OCI-LY7 (cell line): ENCODE measurements around the gene EPHA10. TPM values are rescaled to one million over a fixed set of nuclear protein-coding genes. Genes with fewer than 3 reads are reported as not detected.

Experiments
- BruUV-seq: library from RNA; stranded (reverse); fragments of 400-500 nt; replicated peaks from 2 replicates; lab custom pipeline; 2021; lab: Mats Ljungman, UMichigan
- CTCF ChIA-PET: fragments of 300-600 bp; sonication (Branson Sonifier 250); formaldehyde crosslinking; loops from one replicate; lab custom pipeline; 2022; ENCODE audit warnings: antibody characterized with exemption; ENCODE audit not compliant: unreplicated experiment; lab: Charles Lee
- POLR2A ChIA-PET: fragments of 300-600 bp; sonication (Branson Sonifier 250); formaldehyde crosslinking; loops from one replicate; lab custom pipeline; 2022; ENCODE audit warnings: antibody characterized with exemption; lab: Charles Lee
- DNase-seq: peaks from one replicate; pipeline ENCODE4 v3.0.0-alpha.2; 2015; ENCODE audit warnings: low spot score
- H2AFZ ChIP-seq: fragments of 200-600 bp; sonication (generic), shearing (Covaris generic); 2 replicates; pipeline ENCODE4 v1.6.1; 2014; ENCODE audit warnings: mild to moderate bottlenecking, antibody characterized with exemption, low read length, moderate library complexity
- H3K27ac ChIP-seq: fragments of 200-600 bp; sonication (generic); 2 replicates; pipeline ENCODE4 v1.5.1; 2014; ENCODE audit warnings: mixed run types, low read depth, mild to moderate bottlenecking, moderate library complexity, low read length, inconsistent platforms; ENCODE audit not compliant: poor library complexity, severe bottlenecking
- H3K36me3 ChIP-seq: fragments of 200-600 bp; sonication (generic); 2 replicates; pipeline ENCODE4 v1.6.1; 2014; ENCODE audit warnings: mild to moderate bottlenecking, antibody characterized with exemption, low read length, moderate library complexity, mixed read lengths; ENCODE audit not compliant: insufficient read depth
- H3K4me1 ChIP-seq: fragments of 200-600 bp; sonication (generic); 2 replicates; pipeline ENCODE4 v1.5.1; 2014; ENCODE audit warnings: mild to moderate bottlenecking, low read length; ENCODE audit not compliant: insufficient read depth, poor library complexity, severe bottlenecking
- H3K4me2 ChIP-seq: fragments of 200-600 bp; sonication (generic); 2 replicates; pipeline ENCODE4 v1.6.1; 2014; ENCODE audit warnings: mild to moderate bottlenecking, low read length
- H3K4me3 ChIP-seq: fragments of 200-600 bp; sonication (generic); 2 replicates; pipeline ENCODE4 v1.5.1; 2014; ENCODE audit warnings: mild to moderate bottlenecking, low read depth, low read length; ENCODE audit not compliant: poor library complexity, severe bottlenecking
- H3K79me2 ChIP-seq: fragments of 200-600 bp; sonication (generic); 2 replicates; pipeline ENCODE4 v1.6.1; 2016; ENCODE audit warnings: low read depth, mild to moderate bottlenecking, low read length, moderate library complexity, mixed read lengths; ENCODE audit not compliant: insufficient read depth
- H3K9me2 ChIP-seq: fragments of 200-600 bp; sonication (generic); 2 replicates; pipeline ENCODE4 v1.6.1; 2016; ENCODE audit warnings: mild to moderate bottlenecking, low read length, mixed read lengths; ENCODE audit not compliant: insufficient read depth
- H3K9me3 ChIP-seq: fragments of 200-600 bp; sonication (generic); 2 replicates; pipeline ENCODE4 v1.6.1; 2014; ENCODE audit warnings: mild to moderate bottlenecking, mixed run types, low read length, mixed read lengths
- H4K20me1 ChIP-seq: fragments of 200-600 bp; sonication (generic); 2 replicates; pipeline ENCODE4 v1.6.1; 2014; ENCODE audit warnings: mild to moderate bottlenecking, antibody characterized with exemption, low read length, moderate library complexity, mixed read lengths; ENCODE audit not compliant: insufficient read depth
- CTCF ChIP-seq: fragments of 200-600 bp; sonication (generic); conservative IDR thresholded peaks from 2 replicates; pipeline ENCODE4 v1.5.1; 2014; ENCODE audit warnings: mild to moderate bottlenecking, antibody characterized with exemption, low read length, moderate library complexity, mixed read lengths
- EZH2phosphoT487 ChIP-seq: fragments of 200-600 bp; sonication (generic); IDR thresholded peaks from 2 replicates; pipeline ENCODE4 v1.6.1; 2018; ENCODE audit warnings: low read depth, borderline replicate concordance, mild to moderate bottlenecking, mixed run types, antibody characterized with exemption, low read length, moderate library complexity, mixed read lengths
- intact Hi-C: fragments of 100-400 bp; cut with micrococcal nuclease; formaldehyde crosslinking; loops from one replicate; pipeline ENCODE4 v1.10.0; 2022; ENCODE audit not compliant: unreplicated experiment
- total RNA-seq, 2 experiments: library from RNA; depleted of rRNA in 1 of 2; stranded (reverse); fragments of >200 nt in 1 of 2; shearing (Covaris generic) in 1 of 2; gene quantifications; 2 replicates each; pipeline ENCODE4 v1.2.3, GENCODE V29; 2014 to 2022

EPHA10 gene
- total RNA-seq, 2 experiments from 2014 or later, result not detected

- no peak for DNase-seq
- no peak overlapping the region for H3K4me2 ChIP-seq
- intact Hi-C loops, result no loop called here
- no peak overlapping the region for H3K27ac ChIP-seq
- H3K79me2 ChIP-seq, result no peaks in the 10 kb centered on the region
- no peaks in the 10 kb centered on the region for H3K36me3 ChIP-seq
- H4K20me1 ChIP-seq, result no peaks in the 10 kb centered on the region
- no peak overlapping the region for H2AFZ ChIP-seq
- BruUV-seq, result no TSS peak
- H3K9me2 ChIP-seq, result no peaks in the 10 kb centered on the region
- CTCF ChIA-PET, result no interaction called here
- H3K4me3 ChIP-seq, result no peak overlapping the region
- TF ChIP-seq EZH2phosphoT487 (no peak), CTCF (no peak)
- no peaks in the 10 kb centered on the region for H3K4me1 ChIP-seq
- POLR2A ChIA-PET, result interaction anchor here (0.6 kb wide), 1 partner anchor 140 kb away, joined by 5 read pairs; no protein-coding TSS in a partner anchor
- no peaks in the 10 kb centered on the region for H3K9me3 ChIP-seq
Measured at GRCh38 chr1:37726751-37727585, 38.0 kb downstream of the EPHA10 start.

- no peak for DNase-seq
Measured at GRCh38 chr1:37725851-37726613, 38.9 kb downstream of the EPHA10 start.

More at GRCh38 chr1:37725851-37726613, 38.9 kb downstream of the EPHA10 start:
- Histone ChIP-seq H3K79me2 (no peaks in the 10 kb centered on the region), H3K4me1 (no peaks in the 10 kb centered on the region), H3K9me3 (no peaks in the 10 kb centered on the region), H3K36me3 (no peaks in the 10 kb centered on the region), H3K9me2 (no peaks in the 10 kb centered on the region), H2AFZ (no peak overlapping the region), H4K20me1 (no peaks in the 10 kb centered on the region), H3K4me3 (no peak overlapping the region), H3K4me2 (no peak overlapping the region), H3K27ac (no peak overlapping the region)
- intact Hi-C loops, result no loop called here
- ChIA-PET POLR2A (no interaction called here), CTCF (no interaction called here)
- no TSS peak for BruUV-seq
- no peak for TF ChIP-seq EZH2phosphoT487
- no peak for TF ChIP-seq CTCF
